LNCAP (cell line): ENCODE results near the gene TPM4.

Source experiments
- TF ChIP-seq, protein P1 (sequence below): fragments of 450-650 bp; IDR thresholded peaks from 2 replicates; pipeline ENCODE4 v1.5.1; 2017; ENCODE audit warnings: mild to moderate bottlenecking

The TPM4 gene

DNA sequence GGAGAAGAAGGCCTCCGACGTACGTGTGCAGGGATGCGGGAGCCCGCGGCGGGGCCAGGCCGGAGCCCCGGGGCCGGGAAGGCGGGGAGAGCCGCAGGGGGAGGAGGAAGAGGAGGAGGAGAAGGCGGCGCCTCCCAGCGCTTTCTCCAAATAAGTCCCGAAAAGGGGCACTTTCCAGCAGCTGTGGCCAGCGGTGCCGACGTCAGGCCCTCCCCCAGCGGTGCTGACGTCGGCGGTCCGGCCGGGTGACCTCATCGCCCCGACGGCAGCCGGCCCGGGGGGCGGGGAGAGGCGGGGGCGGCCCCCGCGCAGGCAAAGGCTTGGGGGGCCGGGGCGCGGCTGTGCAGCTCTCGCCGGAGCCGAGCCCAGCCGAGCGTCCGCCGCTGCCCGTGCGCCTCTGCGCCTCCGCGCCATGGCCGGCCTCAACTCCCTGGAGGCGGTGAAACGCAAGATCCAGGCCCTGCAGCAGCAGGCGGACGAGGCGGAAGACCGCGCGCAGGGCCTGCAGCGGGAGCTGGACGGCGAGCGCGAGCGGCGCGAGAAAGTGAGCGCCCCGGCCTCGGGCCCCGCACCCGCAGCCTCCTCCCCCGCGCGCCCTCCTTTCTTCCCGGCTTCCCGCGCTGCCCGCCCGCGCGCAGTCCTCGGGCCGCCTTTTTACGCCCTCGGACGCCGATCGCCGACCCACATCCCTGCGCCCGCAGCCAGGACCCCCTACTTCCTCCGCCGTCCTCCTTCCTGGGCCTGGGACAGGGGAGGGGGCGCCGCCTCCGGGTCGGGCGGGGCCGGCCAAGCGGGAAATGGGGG lies at the start of gene TPM4:
Gene TPM4 (plus strand): TSS at position 342 of the 804 bp plus-strand sequence. CDS start 71 bp downstream, at position 413.
- TF ChIP-seq, protein P1, sequence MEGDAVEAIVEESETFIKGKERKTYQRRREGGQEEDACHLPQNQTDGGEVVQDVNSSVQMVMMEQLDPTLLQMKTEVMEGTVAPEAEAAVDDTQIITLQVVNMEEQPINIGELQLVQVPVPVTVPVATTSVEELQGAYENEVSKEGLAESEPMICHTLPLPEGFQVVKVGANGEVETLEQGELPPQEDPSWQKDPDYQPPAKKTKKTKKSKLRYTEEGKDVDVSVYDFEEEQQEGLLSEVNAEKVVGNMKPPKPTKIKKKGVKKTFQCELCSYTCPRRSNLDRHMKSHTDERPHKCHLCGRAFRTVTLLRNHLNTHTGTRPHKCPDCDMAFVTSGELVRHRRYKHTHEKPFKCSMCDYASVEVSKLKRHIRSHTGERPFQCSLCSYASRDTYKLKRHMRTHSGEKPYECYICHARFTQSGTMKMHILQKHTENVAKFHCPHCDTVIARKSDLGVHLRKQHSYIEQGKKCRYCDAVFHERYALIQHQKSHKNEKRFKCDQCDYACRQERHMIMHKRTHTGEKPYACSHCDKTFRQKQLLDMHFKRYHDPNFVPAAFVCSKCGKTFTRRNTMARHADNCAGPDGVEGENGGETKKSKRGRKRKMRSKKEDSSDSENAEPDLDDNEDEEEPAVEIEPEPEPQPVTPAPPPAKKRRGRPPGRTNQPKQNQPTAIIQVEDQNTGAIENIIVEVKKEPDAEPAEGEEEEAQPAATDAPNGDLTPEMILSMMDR, result no peak

DNA sequence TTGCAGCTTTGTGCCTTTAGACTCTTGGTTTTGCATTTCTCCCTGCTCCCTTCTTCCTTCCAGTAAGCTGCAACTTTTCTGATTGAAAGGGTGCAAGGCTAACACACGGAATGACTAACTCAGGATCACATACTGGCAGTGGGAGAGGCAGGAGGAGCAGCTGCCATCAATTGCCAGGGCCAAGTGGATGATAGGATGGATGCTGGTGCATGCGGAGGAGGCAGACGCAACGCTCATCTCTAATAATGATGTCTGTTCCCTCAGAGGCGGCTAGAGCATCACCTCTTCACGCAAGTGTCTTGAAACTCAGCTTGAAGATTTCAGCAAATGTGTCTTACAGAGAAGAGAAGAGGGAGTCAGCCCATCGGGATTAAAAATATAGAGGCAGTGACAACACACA lies 49.5 kb upstream of the TPM4 start:
- TF ChIP-seq, protein P1, result no peak

DNA sequence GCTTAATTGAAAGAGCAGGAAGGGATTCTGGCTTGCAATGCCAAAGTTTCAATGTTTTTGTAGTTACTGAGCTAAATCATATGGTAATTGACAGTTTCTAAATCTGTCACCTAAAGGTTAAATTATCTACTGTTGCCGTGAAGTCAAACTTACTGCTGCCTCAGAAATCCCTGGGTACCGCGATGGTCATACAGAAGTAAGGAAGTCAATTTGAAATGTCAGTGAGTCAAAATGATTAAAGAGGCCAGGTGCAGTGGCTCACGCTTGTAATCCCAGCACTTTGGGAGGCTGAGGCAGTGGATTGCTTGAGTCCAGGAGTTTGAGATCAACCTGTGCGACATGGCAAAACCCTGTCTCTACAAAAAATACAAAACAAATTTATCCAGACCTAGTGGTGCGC lies 48.8 kb upstream of the TPM4 start:
- TF ChIP-seq, protein P1, result no peak

DNA sequence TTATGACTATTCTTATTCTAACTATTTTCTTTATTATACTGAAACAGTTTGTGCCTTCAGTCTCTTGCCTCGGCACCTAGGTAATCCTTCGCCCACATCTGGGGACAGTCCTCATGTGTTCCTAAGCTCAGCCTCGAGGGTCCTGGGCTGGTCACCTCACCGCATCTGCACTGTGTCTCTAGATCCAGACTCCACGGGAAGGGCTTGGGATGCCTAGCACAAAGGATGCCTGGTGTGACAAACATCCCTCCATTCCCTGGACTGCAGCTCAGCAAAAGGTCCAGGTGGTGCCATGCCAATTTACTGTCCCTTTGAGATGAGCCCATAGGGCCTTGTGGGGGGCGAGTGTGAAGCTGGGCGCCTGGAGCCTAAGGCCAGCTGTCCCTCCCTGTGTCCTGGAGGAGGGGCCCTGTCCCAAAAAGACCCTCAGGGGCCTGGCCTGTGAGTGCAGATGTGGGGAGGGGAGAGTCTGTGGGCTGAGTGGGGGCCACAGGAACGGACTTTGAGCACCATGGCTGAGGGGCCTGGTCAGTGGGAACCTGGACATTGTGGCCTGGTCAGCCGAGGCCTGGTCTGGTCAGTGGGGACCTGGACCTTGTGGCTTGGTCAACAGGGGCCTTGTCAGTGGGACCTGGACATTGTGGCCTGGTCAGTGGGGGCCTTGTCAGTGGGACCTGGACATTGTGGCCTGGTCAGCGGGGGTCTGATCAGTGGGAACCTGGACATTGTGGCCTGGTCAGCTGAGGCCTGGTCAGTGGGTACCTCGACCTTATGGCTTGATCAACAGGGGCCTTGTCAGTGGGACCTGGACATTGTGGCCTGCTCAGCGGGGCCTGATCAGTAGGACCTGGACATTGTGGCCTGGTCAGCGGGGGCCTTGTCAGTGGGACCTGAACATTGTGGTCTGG lies 45.1 kb upstream of the TPM4 start:
- TF ChIP-seq, protein P1, result no peak

DNA sequence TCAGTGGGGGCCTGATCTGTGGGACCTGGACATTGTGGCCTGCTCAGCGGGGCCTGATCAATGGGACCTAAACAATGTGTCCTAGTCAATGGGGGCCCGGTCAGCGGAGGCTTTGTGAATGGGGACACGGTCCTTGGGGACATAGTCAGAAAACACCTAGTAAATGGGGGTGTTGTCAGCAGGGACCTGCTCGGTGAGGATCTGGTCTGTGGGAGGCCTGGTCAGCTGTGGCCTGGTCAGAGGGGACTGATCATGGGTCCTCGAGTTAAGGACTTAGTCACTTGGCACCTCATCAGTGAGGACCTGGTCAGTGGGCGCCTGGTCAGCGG lies 44.5 kb upstream of the TPM4 start:
- TF ChIP-seq, protein P1, result no peak

DNA sequence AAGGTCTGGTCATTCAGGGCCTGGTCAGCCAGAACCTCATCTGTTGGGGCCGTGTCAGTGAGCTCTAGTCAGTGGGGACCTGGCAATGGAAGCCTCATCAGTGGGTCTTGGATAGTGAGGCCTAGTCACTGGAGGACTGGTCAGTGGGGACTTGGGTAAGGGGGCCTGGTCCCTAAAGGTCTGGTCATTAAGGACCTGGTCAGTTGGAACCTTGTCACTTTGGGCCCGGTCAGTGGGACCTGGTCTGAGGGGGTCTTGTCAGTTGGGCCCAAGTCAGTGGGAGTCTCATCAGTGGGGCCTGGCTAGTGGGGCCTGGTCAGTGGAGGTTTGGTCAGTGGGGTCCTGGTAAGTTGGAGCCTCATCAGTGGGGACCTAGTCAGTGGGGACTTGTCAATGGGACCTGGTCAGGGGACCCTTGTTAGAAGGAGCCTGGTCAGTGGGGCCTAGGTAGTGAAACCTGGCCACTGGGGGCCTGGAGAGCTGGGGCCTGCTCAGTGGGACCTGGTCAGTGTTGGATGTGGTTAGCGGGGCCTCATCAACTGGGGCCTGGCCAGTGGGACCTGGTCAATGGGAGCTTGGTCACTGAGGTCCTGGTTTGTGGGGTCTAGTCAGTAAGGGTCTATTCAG lies 43.7 kb upstream of the TPM4 start:
- TF ChIP-seq, protein P1, result no peak

DNA sequence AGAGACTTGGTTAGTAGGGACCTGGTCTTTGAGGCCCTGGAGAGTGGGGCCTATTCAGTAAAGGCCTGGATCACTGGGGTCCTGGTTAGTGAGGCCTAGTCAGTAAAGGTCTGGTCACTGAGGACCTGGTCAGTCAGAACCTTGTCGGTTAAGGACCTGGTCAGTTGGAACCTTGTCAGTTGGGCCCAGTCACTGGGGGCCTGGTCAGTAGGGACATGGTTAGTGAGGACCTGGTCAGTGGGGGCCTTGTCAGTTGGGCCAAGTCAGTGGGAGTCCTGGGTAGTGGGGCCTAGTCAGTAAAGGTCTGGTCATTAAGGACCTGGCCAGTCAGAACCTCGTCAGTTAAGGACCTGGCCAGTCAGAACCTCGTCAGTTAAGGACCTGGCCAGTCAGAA lies 43.2 kb upstream of the TPM4 start:
- TF ChIP-seq, protein P1, result no peak
